BLaER1 (cell line): ENCODE data around the gene NDRG3.
"Not testable (repeated sequence)": the region's sequence is repeated elsewhere in the genome, so short reads cannot be mapped to it uniquely, and the experiment has no call there.

ENCODE experiments used
- H3K27ac ChIP-seq: shearing (Covaris generic); formaldehyde crosslinking; 2 replicates; pipeline ENCODE4 v1.8.1; 2022
- H3K27me3 ChIP-seq: shearing (Covaris generic); formaldehyde crosslinking; 2 replicates; pipeline ENCODE4 v1.8.1; 2022
- H3K36me3 ChIP-seq: shearing (Covaris generic); formaldehyde crosslinking; 2 replicates; pipeline ENCODE4 v1.8.1; 2022
- H3K4me1 ChIP-seq: shearing (Covaris generic); formaldehyde crosslinking; 2 replicates; pipeline ENCODE4 v1.8.1; 2022
- H3K4me2 ChIP-seq: shearing (Covaris generic); formaldehyde crosslinking; 2 replicates; pipeline ENCODE4 v1.8.1; 2022
- H3K4me3 ChIP-seq: shearing (Covaris generic); formaldehyde crosslinking; 2 replicates; pipeline ENCODE4 v1.8.1; 2022
- H3K9ac ChIP-seq: shearing (Covaris generic); formaldehyde crosslinking; 2 replicates; pipeline ENCODE4 v1.8.1; 2022
- H3K9me3 ChIP-seq: shearing (Covaris generic); formaldehyde crosslinking; 2 replicates; pipeline ENCODE4 v1.8.1; 2022
- H4K20me1 ChIP-seq: shearing (Covaris generic); formaldehyde crosslinking; 2 replicates; pipeline ENCODE4 v1.8.1; 2022
- Cebpa-rat ChIP-seq: shearing (Covaris generic); IDR thresholded peaks from 2 replicates; pipeline ENCODE4 v1.8.1; 2022

The NDRG3 gene

GRCh38 chr20:36623444-36623843 is 122.4 kb downstream of the NDRG3 start:
- Histone ChIP-seq H3K4me2 (no peak overlapping the region), H3K9me3 (no peaks in the 10 kb centered on the region), H4K20me1 (no peaks in the 10 kb centered on the region), H3K27ac (no peak overlapping the region), H3K4me3 (no peak overlapping the region), H3K9ac (no peak overlapping the region), H3K27me3 (no peaks in the 10 kb centered on the region), H3K36me3 (no peaks in the 10 kb centered on the region), H3K4me1 (no peaks in the 10 kb centered on the region)
- TF ChIP-seq Cebpa-rat = no peak

- no peaks in the 10 kb centered on the region for H4K20me1 ChIP-seq
- no peak overlapping the region for H3K9ac ChIP-seq
- H3K4me1 ChIP-seq = no peaks in the 10 kb centered on the region
- H3K27me3 ChIP-seq = no peaks in the 10 kb centered on the region
- no peak for TF ChIP-seq Cebpa-rat
- no peaks in the 10 kb centered on the region for H3K36me3 ChIP-seq
- no peaks in the 10 kb centered on the region for H3K9me3 ChIP-seq
- H3K27ac ChIP-seq = no peak overlapping the region
- H3K4me2 ChIP-seq = no peak overlapping the region
- no peak overlapping the region for H3K4me3 ChIP-seq
Observed at GRCh38 chr20:36620917-36621316, 125.0 kb downstream of the NDRG3 start.

- Histone ChIP-seq H4K20me1 (peaks cover 17% of the 10 kb centered on the region), H3K9me3 (no peaks in the 10 kb centered on the region), H3K4me3 (no peak overlapping the region), H3K27ac (no peak overlapping the region), H3K27me3 (no peaks in the 10 kb centered on the region), H3K36me3 (peaks cover 59% of the 10 kb centered on the region), H3K9ac (peak overlapping the region; percentile 24; the same call in 1 of the 2 replicates), H3K4me2 (no peak overlapping the region), H3K4me1 (no peaks in the 10 kb centered on the region)
- no peak for TF ChIP-seq Cebpa-rat
Observed at GRCh38 chr20:36614781-36615557, 130.9 kb downstream of the NDRG3 start.

- H3K36me3 ChIP-seq = peaks cover 69% of the 10 kb centered on the region
- H3K4me3 ChIP-seq = no peak overlapping the region
- H3K4me1 ChIP-seq = no peaks in the 10 kb centered on the region
- no peaks in the 10 kb centered on the region for H3K9me3 ChIP-seq
- no peak overlapping the region for H3K4me2 ChIP-seq
- peaks cover 17% of the 10 kb centered on the region for H4K20me1 ChIP-seq
- H3K27me3 ChIP-seq = no peaks in the 10 kb centered on the region
- H3K27ac ChIP-seq = no peak overlapping the region
- H3K9ac ChIP-seq = no peak overlapping the region
- no peak for TF ChIP-seq Cebpa-rat
Observed at GRCh38 chr20:36613974-36614373, 131.9 kb downstream of the NDRG3 start.

- Histone ChIP-seq H3K36me3 (peaks cover 84% of the 10 kb centered on the region), H3K27me3 (no peaks in the 10 kb centered on the region), H3K9ac (no peak overlapping the region), H3K4me3 (no peak overlapping the region), H3K4me1 (peaks cover 13% of the 10 kb centered on the region), H4K20me1 (peaks cover 37% of the 10 kb centered on the region), H3K4me2 (no peak overlapping the region), H3K27ac (no peak overlapping the region), H3K9me3 (no peaks in the 10 kb centered on the region)
- TF ChIP-seq Cebpa-rat = no peak
Observed at GRCh38 chr20:36611625-36612024, 134.3 kb downstream of the NDRG3 start.

- not testable (repeated sequence) for H3K9ac ChIP-seq, H3K27ac ChIP-seq, H3K4me2 ChIP-seq, H3K4me3 ChIP-seq, H3K27me3 ChIP-seq, H3K9me3 ChIP-seq
- Histone ChIP-seq H4K20me1 (peaks cover 47% of the 10 kb centered on the region), H3K4me1 (peaks cover 35% of the 10 kb centered on the region), H3K36me3 (peaks cover 59% of the 10 kb centered on the region)
Observed at GRCh38 chr20:36608388-36608728, 137.5 kb downstream of the NDRG3 start.

- H4K20me1 ChIP-seq = peaks cover 44% of the 10 kb centered on the region
- no peak overlapping the region for H3K27ac ChIP-seq
- H3K4me3 ChIP-seq = no peak overlapping the region
- no peak for TF ChIP-seq Cebpa-rat
- no peaks in the 10 kb centered on the region for H3K9me3 ChIP-seq
- H3K4me2 ChIP-seq = peak overlapping the region; percentile 94
- 0 out of 2 replicates have a peak overlapping the region, but pooled peaks have one; percentile 93 for H3K9ac ChIP-seq
- H3K36me3 ChIP-seq = peaks cover 54% of the 10 kb centered on the region
- H3K4me1 ChIP-seq = peaks cover 39% of the 10 kb centered on the region
- no peaks in the 10 kb centered on the region for H3K27me3 ChIP-seq
Observed at GRCh38 chr20:36607586-36608387, 138.1 kb downstream of the NDRG3 start.

- peak overlapping the region; percentile 93 for H3K27ac ChIP-seq
- H3K9ac ChIP-seq = peak overlapping the region; percentile 93
- H3K4me1 ChIP-seq = peaks cover 43% of the 10 kb centered on the region
Observed at GRCh38 chr20:36606158-36607066, 139.5 kb downstream of the NDRG3 start.

GRCh38 chr20:36605399-36606157 is 140.3 kb downstream of the NDRG3 start, which contains the start of gene RAB5IF:
Gene RAB5IF, plus strand, starts transcription at chr20:36605779. Its CDS starts 173 bp downstream, at chr20:36605952.
- peaks cover 30% of the 10 kb centered on the region for H4K20me1 ChIP-seq
- no peak for TF ChIP-seq Cebpa-rat
- H3K9me3 ChIP-seq = no peaks in the 10 kb centered on the region
- H3K4me2 ChIP-seq = peak within 1 kb of the TSS; percentile 94
- peaks cover 31% of the 10 kb centered on the region for H3K36me3 ChIP-seq
- H3K4me1 ChIP-seq = peaks cover 52% of the 10 kb centered on the region
- H3K27ac ChIP-seq = peak within 1 kb of the TSS; percentile 93
- peak within 1 kb of the TSS; percentile 96 for H3K4me3 ChIP-seq
- H3K9ac ChIP-seq = peak within 1 kb of the TSS; percentile 93
- H3K27me3 ChIP-seq = no peaks in the 10 kb centered on the region

More at GRCh38 chr20:36606158-36607066, 139.5 kb downstream of the NDRG3 start:
- H3K4me2 ChIP-seq = peak overlapping the region; percentile 94
- no peaks in the 10 kb centered on the region for H3K27me3 ChIP-seq
- H4K20me1 ChIP-seq = peaks cover 30% of the 10 kb centered on the region
- peak overlapping the region; percentile 96 for H3K4me3 ChIP-seq
- peaks cover 40% of the 10 kb centered on the region for H3K36me3 ChIP-seq
- TF ChIP-seq Cebpa-rat = no peak
- no peaks in the 10 kb centered on the region for H3K9me3 ChIP-seq
